Stimulated activated CD8-positive, alpha-beta memory T cell treated with anti-CD3 and anti-CD28 coated beads, Interleukin-7, amount 100 ng/mL, for 48 hours (primary cell): ENCODE measurements around the gene CDC25C.
A peak's percentile ranks its signal among the peaks of the same experiment; 100 is the strongest.

Source experiments
- DNase-seq, 2 donors: peaks; one replicate each; pipeline ENCODE4 v3.0.0-alpha.2; 2020; ENCODE audit warnings: low read depth in 1 of 2; ENCODE audit errors: extremely low read depth in 1 of 2

The CDC25C gene

GRCh38 chr5:138331449-138332368 is at the start of gene CDC25C:
CDC25C (minus strand) TSS chr5:138331804; CDS start chr5:138331180, 624 bp downstream.
- DNase-seq = peak; percentile 92 to 98

GRCh38 chr5:138372653-138373052 is 41.0 kb upstream of the CDC25C start:
- DNase-seq = no peak

- DNase-seq = no peak
Observed at GRCh38 chr5:138372225-138372624, 40.6 kb upstream of the CDC25C start.

GRCh38 chr5:138371454-138371853 is 39.9 kb upstream of the CDC25C start:
- no peak for DNase-seq

GRCh38 chr5:138370537-138370936 is 38.9 kb upstream of the CDC25C start:
- no peak for DNase-seq

GRCh38 chr5:138369706-138370105 is 38.1 kb upstream of the CDC25C start:
- no peak for DNase-seq

GRCh38 chr5:138369261-138369660 is 37.7 kb upstream of the CDC25C start:
- DNase-seq = no peak

GRCh38 chr5:138366632-138367382 is 35.2 kb upstream of the CDC25C start:
- no peak for DNase-seq

GRCh38 chr5:138364576-138364975 is 33.0 kb upstream of the CDC25C start:
- DNase-seq = no peak

- no peak for DNase-seq
Observed at GRCh38 chr5:138360941-138361452, 29.4 kb upstream of the CDC25C start.

GRCh38 chr5:138359621-138360020 is 28.0 kb upstream of the CDC25C start:
- no peak for DNase-seq

GRCh38 chr5:138354926-138355378 is 23.3 kb upstream of the CDC25C start:
- peak; percentile 25 to 49 for DNase-seq

- no peak for DNase-seq
Observed at GRCh38 chr5:138354387-138354786, 22.8 kb upstream of the CDC25C start.

GRCh38 chr5:138353560-138354080 is 22.0 kb upstream of the CDC25C start:
- no peak for DNase-seq

GRCh38 chr5:138352722-138353559 is 21.3 kb upstream of the CDC25C start:
- peak; percentile 46 to 55 for DNase-seq

GRCh38 chr5:138352071-138352721 is 20.6 kb upstream of the CDC25C start, which contains the start of gene KDM3B:
KDM3B (plus strand) TSS chr5:138352685; CDS start chr5:138352796, 111 bp downstream.
- DNase-seq = peak; percentile 66 to 88

GRCh38 chr5:138351517-138351916 is 19.9 kb upstream of the CDC25C start:
- no peak for DNase-seq

GRCh38 chr5:138351056-138351455 is 19.5 kb upstream of the CDC25C start:
- DNase-seq = no peak

- no peak for DNase-seq
Observed at GRCh38 chr5:138350563-138350890, 18.9 kb upstream of the CDC25C start.
